HepG2 (cell line): ENCODE data around the gene SSNA1. TPM values are rescaled to one million over a fixed set of nuclear protein-coding genes. Genes with fewer than 3 reads are reported as not detected.

Experiments
- AGO2 ChIP-seq: fragments of 200-400 bp; formaldehyde crosslinking; optimal IDR thresholded peaks from 2 replicates; pipeline ENCODE3; 2017; ENCODE audit warnings: mild to moderate bottlenecking, low read depth, low read length, moderate library complexity
- AHR ChIP-seq: IDR thresholded peaks from 2 replicates; pipeline ENCODE4 v1.6.1; 2018; ENCODE audit warnings: missing genetic modification reagents, missing compliant biosample characterization
- DNMT1 ChIP-seq: sonication (generic); formaldehyde crosslinking; IDR thresholded peaks from 2 replicates; pipeline ENCODE4 v1.5.1; 2020; ENCODE audit warnings: mild to moderate bottlenecking, missing genetic modification reagents
- ESRRA ChIP-seq: sonication (generic); formaldehyde crosslinking; IDR thresholded peaks from 2 replicates; pipeline ENCODE4 v1.5.1; 2020; ENCODE audit warnings: mild to moderate bottlenecking, low read depth, missing genetic modification reagents
- HOXA7 ChIP-seq: sonication (generic); formaldehyde crosslinking; IDR thresholded peaks from 2 replicates; pipeline ENCODE4 v1.8.1; 2022; ENCODE audit warnings: mild to moderate bottlenecking, missing genetic modification reagents, moderate library complexity
- KLF6 ChIP-seq: IDR thresholded peaks from 2 replicates; pipeline ENCODE4 v1.8.0; 2016; ENCODE audit warnings: missing biosample characterization, missing genetic modification reagents
- MED1 ChIP-seq: sonication (generic); formaldehyde crosslinking; IDR thresholded peaks from 2 replicates; pipeline ENCODE4 v1.4.0; 2020; ENCODE audit warnings: missing genetic modification reagents
- MLLT10 ChIP-seq: sonication (generic); formaldehyde crosslinking; IDR thresholded peaks from 2 replicates; pipeline ENCODE4 v1.4.0; 2020; ENCODE audit warnings: missing genetic modification reagents
- MLX ChIP-seq: IDR thresholded peaks from 2 replicates; pipeline ENCODE4 v1.6.1; 2016
- RXRB ChIP-seq: IDR thresholded peaks from 2 replicates; pipeline ENCODE4 v1.6.1; 2016; ENCODE audit warnings: borderline replicate concordance, missing genetic modification reagents, missing compliant biosample characterization
- SNAI1 ChIP-seq: sonication (generic); formaldehyde crosslinking; IDR thresholded peaks from 2 replicates; pipeline ENCODE4 v1.5.0; 2020; ENCODE audit warnings: mild to moderate bottlenecking, missing genetic modification reagents, borderline replicate concordance
- TBX3 ChIP-seq: fragments of 450-650 bp; IDR thresholded peaks from 2 replicates; pipeline ENCODE4 v1.6.1; 2017; ENCODE audit warnings: antibody characterized with exemption, mild to moderate bottlenecking, inconsistent platforms, borderline replicate concordance
- ZC3H13 ChIP-seq: sonication (generic); formaldehyde crosslinking; IDR thresholded peaks from 2 replicates; pipeline ENCODE4 v1.8.1; 2023; ENCODE audit warnings: mild to moderate bottlenecking, missing genetic modification reagents, moderate library complexity
- ZFYVE20 ChIP-seq: sonication (generic); formaldehyde crosslinking; IDR thresholded peaks from 2 replicates; pipeline ENCODE4 v1.8.0; 2023; ENCODE audit warnings: low read depth, mild to moderate bottlenecking, moderate library complexity, missing genetic modification reagents, borderline replicate concordance
- ZNF224 ChIP-seq: sonication (generic); formaldehyde crosslinking; IDR thresholded peaks from 2 replicates; pipeline ENCODE4 v1.5.0; 2020; ENCODE audit warnings: mild to moderate bottlenecking, missing genetic modification reagents
- ZNF274 ChIP-seq: sonication (generic); formaldehyde crosslinking; IDR thresholded peaks from 2 replicates; pipeline ENCODE4 v1.5.1; 2020; ENCODE audit warnings: mild to moderate bottlenecking, missing genetic modification reagents
- ZNF331 ChIP-seq: sonication (generic); formaldehyde crosslinking; IDR thresholded peaks from 2 replicates; pipeline ENCODE4 v1.4.0; 2020; ENCODE audit warnings: missing genetic modification reagents
- ZNF766 ChIP-seq: sonication (generic); formaldehyde crosslinking; IDR thresholded peaks from 2 replicates; pipeline ENCODE4 v1.5.0; 2020; ENCODE audit warnings: missing genetic modification reagents, borderline replicate concordance
- ZNF781 ChIP-seq: sonication (generic); formaldehyde crosslinking; IDR thresholded peaks from 2 replicates; pipeline ENCODE4 v1.5.1; 2020; ENCODE audit warnings: borderline replicate concordance, mild to moderate bottlenecking, missing genetic modification reagents; ENCODE audit errors: not compliant biosample characterization
- ZNF788 ChIP-seq: sonication (generic); formaldehyde crosslinking; IDR thresholded peaks from 2 replicates; pipeline ENCODE4 v1.5.0; 2020; ENCODE audit warnings: mild to moderate bottlenecking, missing genetic modification reagents, borderline replicate concordance
- ZNF841 ChIP-seq: sonication (generic); formaldehyde crosslinking; IDR thresholded peaks from 2 replicates; pipeline ENCODE4 v1.8.1; 2023; ENCODE audit warnings: missing genetic modification reagents, borderline replicate concordance
- ZSCAN12 ChIP-seq: sonication (generic); formaldehyde crosslinking; IDR thresholded peaks from 2 replicates; pipeline ENCODE4 v1.9.0; 2021; ENCODE audit warnings: mild to moderate bottlenecking, missing genetic modification reagents
- polyA plus RNA-seq, 8 experiments: library from polyadenylated mRNA; depleted of rRNA in 3 of 8; stranded (reverse) in 7 of 8; unstranded in 1 of 8; fragments of >200 nt; fragmentation: Illumina TruSeq in 4 of 8; extraction: Trizol in 4 of 8; gene quantifications; 2 replicates each; pipeline versions ENCODE4 v1.2.1 to v1.2.3, GENCODE V29; 2011 to 2016; ENCODE audit warnings: low read depth in 4 of 8, missing spikeins in 1 of 8, mixed read lengths in 1 of 8; ENCODE audit not compliant: insufficient read depth in 1 of 8
- total RNA-seq, 5 experiments: library from RNA; depleted of rRNA; stranded (reverse); fragments of >200 nt; fragmentation: Illumina TruSeq; extraction: Trizol; gene quantifications; 2 replicates each; pipeline ENCODE4 v1.2.3, GENCODE V29; 2016; ENCODE audit warnings: low read depth in 1 of 5
- TF ChIP-seq, protein P1 (sequence below): fragments of 450-650 bp; IDR thresholded peaks from 2 replicates; pipeline ENCODE4 v1.6.1; 2017
- TF ChIP-seq, protein P2 (sequence below): sonication (generic); formaldehyde crosslinking; IDR thresholded peaks from 2 replicates; pipeline ENCODE4 v1.4.0; 2020; ENCODE audit warnings: missing genetic modification reagents, borderline replicate concordance
- TF ChIP-seq, protein P3 (sequence below): sonication (generic); formaldehyde crosslinking; IDR thresholded peaks from 2 replicates; pipeline ENCODE4 v1.4.0; 2020; ENCODE audit warnings: missing genetic modification reagents

SSNA1 gene
- total and polyA plus RNA-seq, 2 of the 13 experiments (the other 11 are each of a cell fraction or from before 2014, with no cell fraction given): 35.9 to 49.4 TPM

DNA sequence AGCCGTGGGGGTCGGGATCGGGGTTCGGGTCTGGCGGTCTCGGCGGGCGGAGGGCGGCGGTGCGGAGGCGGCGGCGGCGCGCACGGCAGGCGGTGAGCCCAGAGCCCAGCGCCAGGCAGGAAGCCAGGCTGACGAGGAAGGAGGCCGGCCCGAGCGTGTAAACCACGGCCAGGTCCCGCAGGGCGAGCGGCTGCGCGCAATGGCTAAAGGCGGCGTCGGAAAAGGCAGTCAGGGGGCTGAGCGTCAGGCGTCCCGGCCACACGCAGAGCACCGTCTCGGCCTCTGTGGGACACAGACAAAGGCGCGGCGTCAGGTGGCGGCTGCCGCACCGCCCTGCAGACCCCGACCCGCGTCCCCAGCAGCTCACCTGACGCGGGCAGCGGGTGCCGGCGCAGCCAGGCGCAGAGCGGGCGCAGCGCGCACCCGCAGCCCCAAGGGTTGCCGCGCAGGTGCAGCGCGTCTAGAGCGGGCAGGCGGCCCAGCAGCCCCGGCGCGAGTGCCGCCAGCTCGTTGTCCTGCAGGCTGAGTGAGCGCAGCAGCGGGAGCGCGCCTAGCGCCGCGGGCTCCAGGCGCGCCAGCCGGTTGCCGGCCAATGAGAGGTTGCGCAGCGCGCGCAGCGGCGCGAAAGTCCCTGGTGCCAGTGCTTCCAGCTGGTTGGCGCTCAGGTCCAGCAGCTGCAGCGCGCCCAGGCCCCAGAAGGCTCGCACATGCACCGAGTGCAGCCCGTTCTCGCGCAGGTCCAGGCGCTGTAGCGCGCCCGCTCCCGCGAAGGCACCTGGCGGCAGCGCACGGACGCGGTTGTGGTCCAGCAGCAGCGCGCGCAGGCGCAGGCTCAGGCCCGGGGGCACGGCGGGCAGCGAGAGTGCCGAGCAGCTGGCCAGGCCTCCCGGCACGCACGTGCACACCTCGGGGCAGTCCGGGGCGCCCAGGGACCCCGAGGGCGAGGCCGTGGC lies 19.3 kb upstream of the SSNA1 start (continued):
- TF ChIP-seq, protein P1, sequence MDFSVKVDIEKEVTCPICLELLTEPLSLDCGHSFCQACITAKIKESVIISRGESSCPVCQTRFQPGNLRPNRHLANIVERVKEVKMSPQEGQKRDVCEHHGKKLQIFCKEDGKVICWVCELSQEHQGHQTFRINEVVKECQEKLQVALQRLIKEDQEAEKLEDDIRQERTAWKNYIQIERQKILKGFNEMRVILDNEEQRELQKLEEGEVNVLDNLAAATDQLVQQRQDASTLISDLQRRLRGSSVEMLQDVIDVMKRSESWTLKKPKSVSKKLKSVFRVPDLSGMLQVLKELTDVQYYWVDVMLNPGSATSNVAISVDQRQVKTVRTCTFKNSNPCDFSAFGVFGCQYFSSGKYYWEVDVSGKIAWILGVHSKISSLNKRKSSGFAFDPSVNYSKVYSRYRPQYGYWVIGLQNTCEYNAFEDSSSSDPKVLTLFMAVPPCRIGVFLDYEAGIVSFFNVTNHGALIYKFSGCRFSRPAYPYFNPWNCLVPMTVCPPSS: no peak
- TF ChIP-seq AHR (CRISPR knock-in tag) (no peak), RXRB (CRISPR knock-in tag) (no peak), ZNF224 (CRISPR knock-in tag) (no peak), ZNF766 (CRISPR knock-in tag) (0 out of 2 replicates have a peak, but pooled peaks have one; percentile 65), ZC3H13 (CRISPR knock-in tag) (no peak), ZNF781 (no peak), MLX (CRISPR knock-in tag) (no peak), TBX3 (no peak), ZNF274 (CRISPR knock-in tag) (no peak), ZNF841 (CRISPR knock-in tag) (no peak), MED1 (CRISPR knock-in tag) (no peak), SNAI1 (CRISPR knock-in tag) (no peak), ZFYVE20 (CRISPR knock-in tag) (no peak), ESRRA (CRISPR knock-in tag) (no peak), ZSCAN12 (CRISPR knock-in tag) (no peak), AGO2 (no peak), DNMT1 (CRISPR knock-in tag) (no peak), MLLT10 (CRISPR knock-in tag) (no peak), ZNF788 (CRISPR knock-in tag) (no peak), ZNF331 (CRISPR knock-in tag) (no peak), KLF6 (CRISPR knock-in tag) (no peak), HOXA7 (CRISPR knock-in tag) (no peak)
- TF ChIP-seq, protein P2, sequence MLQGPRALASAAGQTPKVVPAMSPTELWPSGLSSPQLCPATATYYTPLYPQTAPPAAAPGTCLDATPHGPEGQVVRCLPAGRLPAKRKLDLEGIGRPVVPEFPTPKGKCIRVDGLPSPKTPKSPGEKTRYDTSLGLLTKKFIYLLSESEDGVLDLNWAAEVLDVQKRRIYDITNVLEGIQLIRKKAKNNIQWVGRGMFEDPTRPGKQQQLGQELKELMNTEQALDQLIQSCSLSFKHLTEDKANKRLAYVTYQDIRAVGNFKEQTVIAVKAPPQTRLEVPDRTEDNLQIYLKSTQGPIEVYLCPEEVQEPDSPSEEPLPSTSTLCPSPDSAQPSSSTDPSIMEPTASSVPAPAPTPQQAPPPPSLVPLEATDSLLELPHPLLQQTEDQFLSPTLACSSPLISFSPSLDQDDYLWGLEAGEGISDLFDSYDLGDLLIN: no peak
- TF ChIP-seq, protein P3, sequence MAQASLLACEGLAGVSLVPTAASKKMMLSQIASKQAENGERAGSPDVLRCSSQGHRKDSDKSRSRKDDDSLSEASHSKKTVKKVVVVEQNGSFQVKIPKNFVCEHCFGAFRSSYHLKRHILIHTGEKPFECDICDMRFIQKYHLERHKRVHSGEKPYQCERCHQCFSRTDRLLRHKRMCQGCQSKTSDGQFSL (CRISPR knock-in tag): 0 out of 2 replicates have a peak, but pooled peaks have one; percentile 38
